Measurements from ENCODE around the gene UCP2. TPM values are rescaled to one million over a fixed set of nuclear protein-coding genes. Genes with fewer than 3 reads are reported as not detected.

Gene UCP2
- total RNA-seq, 1 donor from 2014 or later = 69.2 TPM

DNA sequence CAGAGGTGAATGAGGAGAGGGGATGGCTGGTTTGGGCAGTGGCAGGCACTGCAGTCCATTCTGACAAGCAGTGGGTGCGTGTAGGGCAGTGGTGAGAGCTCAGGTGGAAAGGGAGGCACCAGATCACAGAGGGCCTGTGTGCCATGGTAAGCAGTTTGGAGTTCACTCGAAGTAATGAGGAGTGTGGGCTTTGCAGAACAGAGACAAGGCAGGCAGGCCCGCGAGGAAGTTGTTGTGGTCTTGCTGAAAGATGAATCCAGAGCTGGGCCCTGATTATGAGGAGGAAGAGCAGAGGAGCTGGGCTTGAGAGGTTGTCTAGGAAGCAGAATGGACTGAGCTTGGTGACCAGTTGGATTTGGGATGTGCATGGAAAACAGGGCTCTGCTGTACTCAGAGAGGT is 33.4 kb downstream of the UCP2 start:
- Histone ChIP-seq H3K9ac (no peak overlapping the region), H3K27ac (no peak overlapping the region), H2AFZ (replicated peaks) (no peak overlapping the region), H3K36me3 (no peaks in the 10 kb centered on the region), H4K20me1 (ENCODE audit: low read depth) (no peaks in the 10 kb centered on the region), H3K27me3 (no peaks in the 10 kb centered on the region), H3K4me2 (no peak overlapping the region), H3K79me2 (ENCODE audit: low read depth) (no peaks in the 10 kb centered on the region), H3K4me3 (no peak overlapping the region), H3K4me1 (no peaks in the 10 kb centered on the region), H3F3A (ENCODE audit: low read depth) (no peaks in the 10 kb centered on the region), H3K9me3 (ENCODE audit: low read depth) (no peaks in the 10 kb centered on the region)
- no peak overlapping the region for H3K27ac Mint-ChIP-seq
- H3K4me3 Mint-ChIP-seq = peak overlapping the region; percentile 3
- peaks cover 3% of the 10 kb centered on the region for H3K9me3 Mint-ChIP-seq
- no peak for DNase-seq (ENCODE audit: low spot score)
- H3K36me3 Mint-ChIP-seq = no peaks in the 10 kb centered on the region
- H3K27me3 Mint-ChIP-seq (ENCODE audit: insufficient read depth, low read depth) = peaks cover 2% of the 10 kb centered on the region
- H3K4me1 Mint-ChIP-seq = peaks cover 6% of the 10 kb centered on the region
- TF ChIP-seq EZH2phosphoT487 (IDR thresholded peaks at IDR 0.05) (no peak), EZH2 (IDR thresholded peaks at IDR 0.05) (no peak)
- TF ChIP-seq, protein P1, sequence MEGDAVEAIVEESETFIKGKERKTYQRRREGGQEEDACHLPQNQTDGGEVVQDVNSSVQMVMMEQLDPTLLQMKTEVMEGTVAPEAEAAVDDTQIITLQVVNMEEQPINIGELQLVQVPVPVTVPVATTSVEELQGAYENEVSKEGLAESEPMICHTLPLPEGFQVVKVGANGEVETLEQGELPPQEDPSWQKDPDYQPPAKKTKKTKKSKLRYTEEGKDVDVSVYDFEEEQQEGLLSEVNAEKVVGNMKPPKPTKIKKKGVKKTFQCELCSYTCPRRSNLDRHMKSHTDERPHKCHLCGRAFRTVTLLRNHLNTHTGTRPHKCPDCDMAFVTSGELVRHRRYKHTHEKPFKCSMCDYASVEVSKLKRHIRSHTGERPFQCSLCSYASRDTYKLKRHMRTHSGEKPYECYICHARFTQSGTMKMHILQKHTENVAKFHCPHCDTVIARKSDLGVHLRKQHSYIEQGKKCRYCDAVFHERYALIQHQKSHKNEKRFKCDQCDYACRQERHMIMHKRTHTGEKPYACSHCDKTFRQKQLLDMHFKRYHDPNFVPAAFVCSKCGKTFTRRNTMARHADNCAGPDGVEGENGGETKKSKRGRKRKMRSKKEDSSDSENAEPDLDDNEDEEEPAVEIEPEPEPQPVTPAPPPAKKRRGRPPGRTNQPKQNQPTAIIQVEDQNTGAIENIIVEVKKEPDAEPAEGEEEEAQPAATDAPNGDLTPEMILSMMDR (IDR thresholded peaks at IDR 0.05) = no peak

DNA sequence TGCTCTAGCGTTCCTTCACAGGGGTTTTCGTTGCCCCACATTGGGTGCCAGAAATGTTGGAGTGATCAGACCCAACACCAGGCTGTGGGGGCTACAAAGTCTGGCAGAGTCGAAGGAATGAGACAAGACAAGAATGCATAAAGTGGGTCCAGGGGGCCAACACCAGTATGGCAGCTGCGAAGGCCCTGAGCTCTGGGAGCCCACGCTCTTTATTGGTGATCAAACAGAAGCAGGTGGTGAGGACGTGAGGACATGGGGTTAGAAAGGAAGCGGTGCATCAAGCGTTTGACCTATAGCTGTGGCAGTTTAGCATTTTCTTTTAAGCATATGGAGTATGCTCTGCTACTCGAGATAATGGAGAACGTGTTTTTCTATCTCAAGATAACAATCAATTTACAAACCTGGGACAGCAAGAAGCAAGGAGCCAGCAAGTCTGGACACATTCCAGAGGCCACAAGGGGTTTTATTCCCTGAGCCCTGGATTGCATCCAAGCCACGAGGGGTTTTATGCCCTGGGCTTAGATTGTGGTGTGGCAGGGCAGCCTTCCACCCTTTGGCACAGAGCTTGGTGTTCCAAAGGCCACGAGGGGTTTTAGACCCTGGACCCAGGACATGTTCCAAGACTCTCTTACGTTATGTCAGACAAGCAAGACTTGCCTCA is 35.7 kb downstream of the UCP2 start:
- Mint-ChIP-seq H3K36me3 (no peaks in the 10 kb centered on the region), H3K9me3 (peaks cover 3% of the 10 kb centered on the region), H3K4me3 (no peak overlapping the region), H3K27me3 (ENCODE audit: insufficient read depth, low read depth) (peaks cover 2% of the 10 kb centered on the region), H3K4me1 (peaks cover 6% of the 10 kb centered on the region), H3K27ac (no peak overlapping the region)
- Histone ChIP-seq H3K4me1 (no peaks in the 10 kb centered on the region), H3K9me3 (ENCODE audit: low read depth) (no peaks in the 10 kb centered on the region), H2AFZ (replicated peaks) (no peak overlapping the region), H3F3A (ENCODE audit: low read depth) (no peaks in the 10 kb centered on the region), H4K20me1 (ENCODE audit: low read depth) (no peaks in the 10 kb centered on the region), H3K27ac (no peak overlapping the region), H3K36me3 (no peaks in the 10 kb centered on the region), H3K9ac (no peak overlapping the region), H3K4me3 (no peak overlapping the region), H3K79me2 (ENCODE audit: low read depth) (no peaks in the 10 kb centered on the region), H3K4me2 (no peak overlapping the region), H3K27me3 (no peaks in the 10 kb centered on the region)
- DNase-seq (ENCODE audit: low spot score) = no peak
- TF ChIP-seq EZH2phosphoT487 (IDR thresholded peaks at IDR 0.05) = no peak
- TF ChIP-seq, protein P1 (IDR thresholded peaks at IDR 0.05) = no peak

DNA sequence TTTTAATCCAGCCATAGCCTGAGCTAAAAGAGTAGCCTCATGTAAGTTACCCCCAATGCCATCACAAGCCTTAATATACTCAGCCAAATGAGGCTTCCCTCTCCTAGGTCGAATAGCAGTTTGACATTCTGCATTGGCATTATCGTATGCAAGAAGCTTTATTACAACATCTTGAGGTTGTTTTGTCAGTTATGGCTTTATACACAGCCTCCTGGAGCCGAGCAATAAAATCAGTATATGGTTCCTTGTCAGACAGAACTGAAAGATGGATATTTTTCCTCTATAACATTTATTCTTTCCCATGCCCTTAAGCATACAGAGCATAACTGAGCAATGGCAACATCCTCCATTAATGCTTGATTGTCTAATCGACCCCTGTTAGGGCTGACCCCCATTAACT is 37.2 kb downstream of the UCP2 start:
- no peaks in the 10 kb centered on the region for H3K27me3 ChIP-seq
- no peak overlapping the region for H3K27ac ChIP-seq

More for the DNA sequence above, 37.2 kb downstream of the UCP2 start:
- no peaks in the 10 kb centered on the region for H3K36me3 Mint-ChIP-seq
- Histone ChIP-seq H2AFZ (replicated peaks) (no peak overlapping the region), H3K4me3 (no peak overlapping the region), H3K4me2 (no peak overlapping the region), H3K9ac (no peak overlapping the region), H4K20me1 (ENCODE audit: low read depth) (no peaks in the 10 kb centered on the region), H3K36me3 (no peaks in the 10 kb centered on the region), H3K9me3 (ENCODE audit: low read depth) (no peaks in the 10 kb centered on the region), H3F3A (ENCODE audit: low read depth) (no peaks in the 10 kb centered on the region), H3K4me1 (no peaks in the 10 kb centered on the region), H3K79me2 (ENCODE audit: low read depth) (no peaks in the 10 kb centered on the region)
- peaks cover 3% of the 10 kb centered on the region for H3K9me3 Mint-ChIP-seq
- DNase-seq (ENCODE audit: low spot score) = no peak
- peaks cover 2% of the 10 kb centered on the region for H3K27me3 Mint-ChIP-seq (ENCODE audit: insufficient read depth, low read depth)
- peak overlapping the region; percentile 35 for H3K27ac Mint-ChIP-seq
- no peak for TF ChIP-seq EZH2phosphoT487 (IDR thresholded peaks at IDR 0.05)
- TF ChIP-seq EZH2 (IDR thresholded peaks at IDR 0.05) = no peak
- TF ChIP-seq, protein P1 (IDR thresholded peaks at IDR 0.05) = no peak
- H3K4me1 Mint-ChIP-seq = no peaks in the 10 kb centered on the region
- no peak overlapping the region for H3K4me3 Mint-ChIP-seq

Data from neural progenitor cell (in vitro differentiated cells).